T follicular helper cell (primary cell): ENCODE results near the gene HORMAD2.
"Not testable (repeated sequence)": the region's sequence is repeated elsewhere in the genome, so short reads cannot be mapped to it uniquely, and the experiment has no call there.

Source experiments
- DNase-seq: peaks from one replicate; pipeline ENCODE4 v3.0.0-alpha.2; 2020; ENCODE audit warnings: low read depth

The HORMAD2 gene

GRCh38 chr22:30211124-30211820 lies 131.0 kb downstream of the HORMAD2 start:
- DNase-seq, result no peak

- DNase-seq, result no peak
Measured at GRCh38 chr22:30212363-30212995, 132.2 kb downstream of the HORMAD2 start.

GRCh38 chr22:30212996-30213441 lies 132.8 kb downstream of the HORMAD2 start:
- no peak for DNase-seq

- no peak for DNase-seq
Measured at GRCh38 chr22:30214703-30215407, 134.6 kb downstream of the HORMAD2 start.

GRCh38 chr22:30216272-30216671 lies 136.0 kb downstream of the HORMAD2 start:
- DNase-seq, result not testable (repeated sequence)

- DNase-seq, result no peak
Measured at GRCh38 chr22:30216710-30217109, 136.4 kb downstream of the HORMAD2 start.

- DNase-seq, result no peak
Measured at GRCh38 chr22:30217698-30218560, 137.7 kb downstream of the HORMAD2 start.

- DNase-seq, result no peak
Measured at GRCh38 chr22:30219049-30219654, 138.9 kb downstream of the HORMAD2 start.

GRCh38 chr22:30219668-30220278 lies 139.5 kb downstream of the HORMAD2 start:
- DNase-seq, result no peak

- DNase-seq, result no peak
Measured at GRCh38 chr22:30220338-30221012, 140.2 kb downstream of the HORMAD2 start.

GRCh38 chr22:30221121-30221992 lies 141.1 kb downstream of the HORMAD2 start:
- peak; percentile 11 for DNase-seq

- DNase-seq, result no peak
Measured at GRCh38 chr22:30222321-30222720, 142.1 kb downstream of the HORMAD2 start.

- DNase-seq, result no peak
Measured at GRCh38 chr22:30223303-30223702, 143.0 kb downstream of the HORMAD2 start.

- no peak for DNase-seq
Measured at GRCh38 chr22:30224161-30224857, 144.0 kb downstream of the HORMAD2 start.

- DNase-seq, result no peak
Measured at GRCh38 chr22:30225220-30225927, 145.1 kb downstream of the HORMAD2 start.

- DNase-seq, result no peak
Measured at GRCh38 chr22:30226192-30226832, 146.0 kb downstream of the HORMAD2 start.
